Measurements from ENCODE around the gene GPATCH2L. TPM values are rescaled to one million over a fixed set of nuclear protein-coding genes. Genes with fewer than 3 reads are reported as not detected.

Gene GPATCH2L
- total and polyA plus RNA-seq, 2 donors (not counting 1 experiment from before 2014, with no cell fraction given): 19.4 to 50.5 TPM

- H3K27ac ChIP-seq (ENCODE audit: insufficient read depth, low read length): no peak overlapping the region
- no peaks in the 10 kb centered on the region for H3K79me2 ChIP-seq (ENCODE audit: control insufficient read depth, insufficient read depth, low read length)
- DNase-seq (ENCODE audit: low read depth in 2 of 2): no peak
- no peaks in the 10 kb centered on the region for H4K20me1 ChIP-seq (ENCODE audit: control insufficient read depth, extremely low read depth, insufficient read depth, low read length)
- H3K9me3 ChIP-seq (ENCODE audit: control insufficient read depth, insufficient read depth, low read depth, low read length): no peaks in the 10 kb centered on the region
- TF ChIP-seq EZH2 (IDR thresholded peaks at IDR 0.05; ENCODE audit: low read length, missing control alignments) (no peak), CTCF (conservative IDR thresholded peaks at IDR 0.05 in 1 of 2, IDR thresholded peaks at IDR 0.05 in 1 of 2; ENCODE audit: low read depth in 1 of 2, low read length in 2 of 2) (no peak)
- no peaks in the 10 kb centered on the region for H3K4me1 ChIP-seq (ENCODE audit: control insufficient read depth, extremely low read depth, insufficient read depth, low read length)
- H3K4me3 ChIP-seq (replicated peaks in 1 of 4; ENCODE audit: control extremely low read depth in 1 of 4, insufficient read depth in 1 of 4, low read depth in 3 of 4, low read length in 4 of 4): no peak overlapping the region
- H3K4me2 ChIP-seq (ENCODE audit: extremely low read depth, insufficient read depth, low read length): no peak overlapping the region
- H3K27me3 ChIP-seq (ENCODE audit: control insufficient read depth, insufficient read depth, low read length): no peaks in the 10 kb centered on the region
- H2AFZ ChIP-seq (ENCODE audit: low read length): no peak overlapping the region
- H3K36me3 ChIP-seq (ENCODE audit: control insufficient read depth, insufficient read depth, low read length): no peaks in the 10 kb centered on the region
- no peak overlapping the region for H3K9ac ChIP-seq (ENCODE audit: insufficient read depth, low read length)
Observed at GRCh38 chr14:76237349-76237990, 85.7 kb downstream of the GPATCH2L start.

GRCh38 chr14:76245097-76245496 lies 93.4 kb downstream of the GPATCH2L start:
- Histone ChIP-seq H3K36me3 (ENCODE audit: control insufficient read depth, insufficient read depth, low read length) (no peaks in the 10 kb centered on the region), H3K27ac (ENCODE audit: insufficient read depth, low read length) (no peak overlapping the region), H4K20me1 (ENCODE audit: control insufficient read depth, extremely low read depth, insufficient read depth, low read length) (no peaks in the 10 kb centered on the region), H3K79me2 (ENCODE audit: control insufficient read depth, insufficient read depth, low read length) (no peaks in the 10 kb centered on the region), H3K4me2 (ENCODE audit: extremely low read depth, insufficient read depth, low read length) (no peak overlapping the region), H3K4me3 (replicated peaks in 1 of 4; ENCODE audit: control extremely low read depth in 1 of 4, insufficient read depth in 1 of 4, low read depth in 3 of 4, low read length in 4 of 4) (no peak overlapping the region), H3K9me3 (ENCODE audit: control insufficient read depth, insufficient read depth, low read depth, low read length) (no peaks in the 10 kb centered on the region), H3K9ac (ENCODE audit: insufficient read depth, low read length) (no peak overlapping the region), H2AFZ (ENCODE audit: low read length) (no peak overlapping the region), H3K27me3 (ENCODE audit: control insufficient read depth, insufficient read depth, low read length) (no peaks in the 10 kb centered on the region), H3K4me1 (ENCODE audit: control insufficient read depth, extremely low read depth, insufficient read depth, low read length) (no peaks in the 10 kb centered on the region)
- peak in 1 of 2 donors; percentile 22 for DNase-seq (ENCODE audit: low read depth in 2 of 2)
- TF ChIP-seq EZH2 (IDR thresholded peaks at IDR 0.05; ENCODE audit: low read length, missing control alignments) (no peak), CTCF (conservative IDR thresholded peaks at IDR 0.05 in 1 of 2, IDR thresholded peaks at IDR 0.05 in 1 of 2; ENCODE audit: low read depth in 1 of 2, low read length in 2 of 2) (no peak)

GRCh38 chr14:76250302-76250701 lies 98.6 kb downstream of the GPATCH2L start:
- H3K4me1 ChIP-seq (ENCODE audit: control insufficient read depth, extremely low read depth, insufficient read depth, low read length): no peaks in the 10 kb centered on the region
- H3K36me3 ChIP-seq (ENCODE audit: control insufficient read depth, insufficient read depth, low read length): no peaks in the 10 kb centered on the region

More at GRCh38 chr14:76250302-76250701, 98.6 kb downstream of the GPATCH2L start:
- Histone ChIP-seq H3K4me2 (ENCODE audit: extremely low read depth, insufficient read depth, low read length) (no peak overlapping the region), H3K27ac (ENCODE audit: insufficient read depth, low read length) (no peak overlapping the region), H3K9me3 (ENCODE audit: control insufficient read depth, insufficient read depth, low read depth, low read length) (no peaks in the 10 kb centered on the region), H3K4me3 (replicated peaks in 1 of 4; ENCODE audit: control extremely low read depth in 1 of 4, insufficient read depth in 1 of 4, low read depth in 3 of 4, low read length in 4 of 4) (no peak overlapping the region), H3K79me2 (ENCODE audit: control insufficient read depth, insufficient read depth, low read length) (no peaks in the 10 kb centered on the region), H3K9ac (ENCODE audit: insufficient read depth, low read length) (no peak overlapping the region), H3K27me3 (ENCODE audit: control insufficient read depth, insufficient read depth, low read length) (no peaks in the 10 kb centered on the region), H4K20me1 (ENCODE audit: control insufficient read depth, extremely low read depth, insufficient read depth, low read length) (no peaks in the 10 kb centered on the region), H2AFZ (ENCODE audit: low read length) (no peak overlapping the region)
- no peak for DNase-seq (ENCODE audit: low read depth in 2 of 2)
- TF ChIP-seq CTCF (conservative IDR thresholded peaks at IDR 0.05 in 1 of 2, IDR thresholded peaks at IDR 0.05 in 1 of 2; ENCODE audit: low read depth in 1 of 2, low read length in 2 of 2) (no peak), EZH2 (IDR thresholded peaks at IDR 0.05; ENCODE audit: low read length, missing control alignments) (no peak)
